ENCODE data around the gene PATE1. TPM values are rescaled to one million over a fixed set of nuclear protein-coding genes. Genes with fewer than 3 reads are reported as not detected.

PATE1 gene
- total RNA-seq, 1 experiment from 2014 or later, result not detected

GRCh38 chr11:125756050-125756449 lies 10.0 kb downstream of the PATE1 start:
- no peak overlapping the region for H3K4me3 Mint-ChIP-seq (ENCODE audit: unreplicated experiment)
- H3K36me3 Mint-ChIP-seq (ENCODE audit: insufficient read depth, unreplicated experiment), result no peaks in the 10 kb centered on the region
- Histone ChIP-seq H3K27me3 (replicated peaks; ENCODE audit: control insufficient read depth, insufficient read depth, low read length) (no peaks in the 10 kb centered on the region; the same call in 1 of the 2 replicates), H3K36me3 (ENCODE audit: control insufficient read depth, insufficient read depth, low read length) (no peaks in the 10 kb centered on the region), H3K9me3 (peaks cover 7% of the 10 kb centered on the region), H3K4me3 (ENCODE audit: low read depth, low read length) (no peak overlapping the region), H3K4me1 (no peaks in the 10 kb centered on the region)
- ChIA-PET CTCF (no interaction called here), POLR2A (no interaction called here)
- peaks cover 38% of the 10 kb centered on the region for H3K27me3 Mint-ChIP-seq (ENCODE audit: insufficient read depth, unreplicated experiment)
- BruUV-seq (replicated peaks), result no TSS peak
- H3K9me3 Mint-ChIP-seq (ENCODE audit: unreplicated experiment), result peaks cover 9% of the 10 kb centered on the region
- no peaks in the 10 kb centered on the region for H3K4me1 Mint-ChIP-seq (ENCODE audit: low read depth, unreplicated experiment)
- no peak for TF ChIP-seq CTCF (IDR thresholded peaks at IDR 0.05; ENCODE audit: insufficient read depth in 1 of 2, low read depth in 1 of 2, low read length in 1 of 2, severe bottlenecking in 1 of 2, unreplicated experiment in 1 of 2)
- H3K27ac Mint-ChIP-seq (ENCODE audit: unreplicated experiment), result no peak overlapping the region
- DNase-seq, result no peak
- intact Hi-C loops (cut with micrococcal nuclease; ENCODE audit: unreplicated experiment), result no loop called here

GRCh38 chr11:125762445-125762844 lies 16.4 kb downstream of the PATE1 start:
- no TSS peak for BruUV-seq (replicated peaks)
- Mint-ChIP-seq H3K36me3 (ENCODE audit: insufficient read depth, unreplicated experiment) (no peaks in the 10 kb centered on the region), H3K27ac (ENCODE audit: unreplicated experiment) (no peak overlapping the region), H3K9me3 (ENCODE audit: unreplicated experiment) (peaks cover 9% of the 10 kb centered on the region), H3K27me3 (ENCODE audit: insufficient read depth, unreplicated experiment) (peaks cover 37% of the 10 kb centered on the region), H3K4me3 (ENCODE audit: unreplicated experiment) (no peak overlapping the region), H3K4me1 (ENCODE audit: low read depth, unreplicated experiment) (no peaks in the 10 kb centered on the region)
- DNase-seq, result no peak
- ChIA-PET POLR2A (no interaction called here), CTCF (no interaction called here)
- Histone ChIP-seq H3K9me3 (peaks cover 7% of the 10 kb centered on the region), H3K4me1 (0 out of 2 replicates have a peak, but pooled peaks cover 3% of the 10 kb centered on the region), H3K27me3 (replicated peaks; ENCODE audit: control insufficient read depth, insufficient read depth, low read length) (no peaks in the 10 kb centered on the region), H3K36me3 (ENCODE audit: control insufficient read depth, insufficient read depth, low read length) (no peaks in the 10 kb centered on the region), H3K4me3 (ENCODE audit: low read depth, low read length) (no peak overlapping the region)
- intact Hi-C loops (cut with micrococcal nuclease; ENCODE audit: unreplicated experiment), result no loop called here
- no peak for TF ChIP-seq CTCF (IDR thresholded peaks at IDR 0.05; ENCODE audit: insufficient read depth in 1 of 2, low read depth in 1 of 2, low read length in 1 of 2, severe bottlenecking in 1 of 2, unreplicated experiment in 1 of 2)

- CTCF ChIA-PET, result no interaction called here
- H3K27me3 Mint-ChIP-seq (ENCODE audit: insufficient read depth, unreplicated experiment), result peaks cover 41% of the 10 kb centered on the region
- POLR2A ChIA-PET, result no interaction called here
- 0 out of 2 replicates have a peak, but pooled peaks cover 3% of the 10 kb centered on the region for H3K4me1 ChIP-seq
- peaks cover 8% of the 10 kb centered on the region for H3K9me3 Mint-ChIP-seq (ENCODE audit: unreplicated experiment)
- TF ChIP-seq CTCF (IDR thresholded peaks at IDR 0.05; ENCODE audit: insufficient read depth in 1 of 2, low read depth in 1 of 2, low read length in 1 of 2, severe bottlenecking in 1 of 2, unreplicated experiment in 1 of 2), result no peak
- no peaks in the 10 kb centered on the region for H3K36me3 Mint-ChIP-seq (ENCODE audit: insufficient read depth, unreplicated experiment)
- no peak overlapping the region for H3K4me3 ChIP-seq (ENCODE audit: low read depth, low read length)
- no peaks in the 10 kb centered on the region for H3K36me3 ChIP-seq (ENCODE audit: control insufficient read depth, insufficient read depth, low read length)
- no peaks in the 10 kb centered on the region for H3K27me3 ChIP-seq (replicated peaks; ENCODE audit: control insufficient read depth, insufficient read depth, low read length)
- H3K9me3 ChIP-seq, result peaks cover 7% of the 10 kb centered on the region
- H3K4me3 Mint-ChIP-seq (ENCODE audit: unreplicated experiment), result no peak overlapping the region
- DNase-seq, result no peak
- H3K4me1 Mint-ChIP-seq (ENCODE audit: low read depth, unreplicated experiment), result no peaks in the 10 kb centered on the region
- intact Hi-C loops (cut with micrococcal nuclease; ENCODE audit: unreplicated experiment), result no loop called here
- no TSS peak for BruUV-seq (replicated peaks)
- no peak overlapping the region for H3K27ac Mint-ChIP-seq (ENCODE audit: unreplicated experiment)
Measured at GRCh38 chr11:125763483-125763882, 17.4 kb downstream of the PATE1 start.
